IPS DF 4.7 (cell line): Measurements from ENCODE around the gene TTL.

Experiments
- DNase-seq: peaks from one replicate; pipeline ENCODE4 v3.0.0-alpha.2; 2013; ENCODE audit warnings: low spot score; ENCODE audit errors: extremely low read depth

Gene TTL

DNA sequence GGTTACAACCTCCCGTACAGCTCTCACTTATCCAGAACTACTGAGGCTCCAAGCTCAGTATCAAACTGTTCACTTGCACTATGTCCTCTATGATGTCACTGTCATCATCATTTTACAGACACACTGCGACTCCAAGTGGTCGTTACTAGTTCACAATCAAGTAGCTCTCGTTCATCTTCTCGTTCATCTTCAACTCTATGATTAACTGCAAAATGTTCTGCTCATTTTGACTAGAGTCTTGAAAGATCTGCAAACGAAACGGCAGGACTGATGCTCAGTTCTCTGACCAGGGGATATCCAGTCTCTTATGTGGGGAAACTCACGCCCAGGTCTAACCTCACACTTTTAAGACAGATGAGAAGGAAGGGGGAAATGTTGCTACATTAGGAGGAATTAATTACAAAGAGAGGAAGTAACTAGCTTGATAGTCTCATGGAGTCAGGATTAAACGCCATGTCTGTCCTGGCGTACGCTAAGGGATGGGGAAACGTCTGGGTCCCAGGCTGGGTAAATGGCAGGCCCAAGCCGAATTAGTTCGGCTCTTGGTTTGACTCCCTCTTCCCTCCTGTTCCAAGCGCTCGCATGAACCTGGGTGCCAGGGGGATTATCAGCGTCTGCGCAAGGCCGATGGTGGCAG lies 101.7 kb downstream of the TTL start:
- no peak for DNase-seq

GRCh38 chr2:112584134-112584890 lies 102.4 kb downstream of the TTL start, which contains the start of gene CHCHD5:
CHCHD5 (plus strand) TSS chr2:112584609; CDS start chr2:112584648, 39 bp downstream.
- peak; percentile 88 for DNase-seq

- DNase-seq: no peak
Measured at GRCh38 chr2:112584891-112585250, 102.9 kb downstream of the TTL start.

GRCh38 chr2:112585400-112585799 lies 103.4 kb downstream of the TTL start:
- no peak for DNase-seq

DNA sequence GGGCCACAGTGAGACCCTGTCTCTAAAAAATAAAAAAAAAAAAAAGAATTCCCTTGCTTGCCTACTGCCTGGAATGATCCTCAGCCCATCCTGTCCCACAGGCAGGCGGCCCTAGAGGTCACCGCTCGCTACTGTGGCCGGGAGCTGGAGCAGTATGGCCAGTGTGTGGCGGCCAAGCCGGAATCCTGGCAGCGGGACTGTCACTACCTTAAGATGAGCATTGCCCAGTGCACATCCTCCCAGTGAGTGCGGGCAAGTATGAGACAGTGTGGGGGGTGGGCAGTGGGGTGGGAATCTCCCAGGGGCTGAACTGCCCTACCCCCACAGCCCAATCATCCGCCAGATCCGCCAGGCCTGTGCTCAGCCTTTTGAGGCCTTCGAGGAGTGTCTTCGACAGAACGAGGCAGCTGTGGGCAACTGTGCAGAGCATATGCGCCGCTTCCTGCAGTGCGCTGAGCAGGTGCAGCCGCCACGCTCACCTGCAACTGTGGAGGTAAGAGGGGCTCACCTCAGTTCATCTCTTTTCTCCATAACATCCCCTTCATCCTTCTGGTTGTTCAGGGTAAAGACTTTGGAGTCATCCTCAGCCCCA lies 104.0 kb downstream of the TTL start:
- DNase-seq: no peak

- DNase-seq: no peak
Measured at GRCh38 chr2:112588611-112589045, 106.7 kb downstream of the TTL start.
